SIG-M5 treated with dmso at 0.1 percent for 504 hours (cell line): ENCODE data around the gene MEAK7.

ENCODE experiments used
- DNase-seq: peaks from one replicate; lab custom pipeline; 2025; ENCODE audit not compliant: unreplicated experiment; lab: John Stamatoyannopoulos, UW

Gene MEAK7

DNA sequence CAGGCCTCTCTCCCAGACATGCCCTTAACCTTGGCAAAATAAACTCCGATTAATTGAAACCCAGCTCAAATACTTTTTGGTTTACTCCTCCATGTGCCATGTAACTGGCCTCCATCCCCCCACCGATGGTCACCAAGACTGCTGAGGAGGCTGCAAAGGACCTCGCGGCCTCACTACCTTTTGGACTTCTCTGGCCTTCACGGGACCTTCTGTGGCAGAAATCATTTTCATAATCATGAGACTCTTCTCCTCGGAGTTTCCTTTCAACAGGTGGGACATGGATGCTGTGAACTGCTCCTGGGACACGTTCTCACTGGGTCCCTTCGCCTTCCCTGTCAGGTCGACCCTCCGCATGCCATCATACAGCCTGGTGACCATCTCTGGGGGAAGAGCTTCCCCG lies 9.0 kb downstream of the MEAK7 start:
- DNase-seq, result no peak

DNA sequence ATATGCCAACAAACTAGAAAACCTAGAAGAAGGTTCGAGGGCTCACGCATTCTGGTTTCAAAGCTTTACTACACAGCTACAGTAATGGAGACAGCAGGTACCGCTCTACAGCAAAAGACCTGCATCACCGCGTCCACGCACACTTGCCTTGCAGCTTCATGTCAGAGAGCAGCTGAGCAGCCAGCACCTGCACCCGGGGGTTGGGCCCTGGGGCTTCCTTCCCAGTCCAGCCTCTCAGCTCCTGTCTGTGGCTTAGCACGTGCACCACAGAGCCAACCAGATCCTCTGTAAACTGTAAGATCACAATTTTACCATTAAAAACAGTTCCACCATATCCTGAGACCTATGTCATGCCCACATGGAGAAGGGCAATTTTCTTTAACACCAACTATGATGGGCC lies 15.3 kb downstream of the MEAK7 start:
- no peak for DNase-seq

- no peak for DNase-seq
These were observed 17.1 kb downstream of the MEAK7 start for GRCh38 chr16:84487358-84487757.

- DNase-seq, result no peak
These were observed 17.8 kb downstream of the MEAK7 start for GRCh38 chr16:84486551-84487235.

- no peak for DNase-seq
These were observed 18.3 kb downstream of the MEAK7 start for GRCh38 chr16:84486126-84486525.

GRCh38 chr16:84485255-84486010 lies 19.0 kb downstream of the MEAK7 start:
- DNase-seq, result no peak

GRCh38 chr16:84484579-84485254 lies 19.7 kb downstream of the MEAK7 start:
- peak; percentile 18 for DNase-seq

DNA sequence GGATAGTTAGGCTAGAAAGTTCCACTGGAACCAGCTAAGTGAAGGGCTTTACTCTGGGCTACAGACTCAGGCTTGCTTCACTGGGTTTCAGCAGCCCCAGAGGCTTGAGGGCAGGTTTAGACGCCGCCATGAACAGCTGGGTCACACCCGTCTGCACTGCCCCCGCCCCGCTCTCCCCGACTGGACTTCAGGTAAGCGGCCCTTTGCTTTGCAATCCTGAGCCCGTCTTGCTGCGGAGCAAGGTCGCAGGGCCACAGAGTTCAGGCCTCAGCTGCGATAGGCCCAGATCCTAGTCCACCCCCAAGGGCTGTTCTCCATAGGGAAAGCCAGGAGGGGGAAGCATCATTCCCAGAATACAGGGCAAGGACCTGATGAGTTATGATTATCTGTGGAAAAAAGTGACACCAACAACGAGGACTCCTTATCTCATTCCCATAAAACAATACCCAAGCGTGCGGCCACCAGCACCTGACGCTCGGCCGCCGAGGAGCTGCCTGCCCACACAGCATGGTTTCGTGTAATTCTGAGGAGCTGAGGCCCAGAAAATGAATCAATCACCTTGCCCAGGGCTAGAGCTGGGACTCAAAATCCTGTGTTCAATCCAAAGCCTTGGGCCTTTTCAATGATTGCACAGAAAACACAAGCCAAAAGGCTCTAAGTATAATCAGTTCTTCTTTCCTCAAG lies 20.4 kb downstream of the MEAK7 start:
- no peak for DNase-seq

DNA sequence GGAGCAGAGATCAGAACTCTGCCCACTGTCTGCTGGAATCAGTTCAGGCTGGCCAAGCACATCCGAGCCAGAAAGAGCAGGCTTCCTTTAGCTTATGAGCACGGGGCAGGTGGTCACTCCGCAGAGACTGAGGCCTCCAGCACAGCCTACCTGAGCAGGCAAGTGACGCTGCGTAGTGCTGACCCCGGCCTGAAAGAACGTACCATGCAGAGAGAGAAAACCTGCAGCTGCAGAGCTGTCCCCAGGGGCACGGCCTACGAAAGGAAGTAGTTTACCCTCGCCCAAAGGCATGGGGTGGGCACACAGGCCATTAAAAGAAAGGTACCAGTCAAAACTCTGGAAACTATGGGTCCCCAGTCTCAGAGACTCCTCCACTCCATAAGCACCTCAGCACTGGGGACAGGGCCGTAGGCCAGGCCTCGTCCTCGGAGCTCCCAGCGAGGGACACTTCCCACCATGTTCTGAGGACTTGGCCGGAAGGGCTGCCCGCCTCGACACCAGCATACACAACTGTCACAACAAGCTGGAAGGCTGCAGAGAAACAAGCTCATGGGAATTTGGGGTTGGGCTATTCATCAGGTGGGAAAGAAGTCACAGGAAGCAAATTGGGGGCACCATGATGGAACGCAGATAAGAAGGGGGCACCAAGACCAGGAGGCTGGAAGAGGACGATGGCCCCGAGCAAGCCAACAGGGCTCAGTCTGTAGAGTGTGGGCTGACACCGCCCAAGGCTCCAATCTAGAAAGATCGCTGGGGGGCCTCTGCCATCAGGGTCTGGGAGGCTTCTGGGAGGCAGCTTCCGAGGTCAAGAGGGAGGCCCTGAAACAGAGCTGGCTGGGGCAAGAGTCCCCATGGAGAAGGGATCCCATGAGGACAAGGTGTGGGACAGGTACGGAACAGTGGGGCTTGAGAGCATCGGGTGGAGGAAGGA lies 21.2 kb downstream of the MEAK7 start:
- DNase-seq, result no peak

- no peak for DNase-seq
These were observed 22.2 kb downstream of the MEAK7 start for GRCh38 chr16:84482001-84482891.

DNA sequence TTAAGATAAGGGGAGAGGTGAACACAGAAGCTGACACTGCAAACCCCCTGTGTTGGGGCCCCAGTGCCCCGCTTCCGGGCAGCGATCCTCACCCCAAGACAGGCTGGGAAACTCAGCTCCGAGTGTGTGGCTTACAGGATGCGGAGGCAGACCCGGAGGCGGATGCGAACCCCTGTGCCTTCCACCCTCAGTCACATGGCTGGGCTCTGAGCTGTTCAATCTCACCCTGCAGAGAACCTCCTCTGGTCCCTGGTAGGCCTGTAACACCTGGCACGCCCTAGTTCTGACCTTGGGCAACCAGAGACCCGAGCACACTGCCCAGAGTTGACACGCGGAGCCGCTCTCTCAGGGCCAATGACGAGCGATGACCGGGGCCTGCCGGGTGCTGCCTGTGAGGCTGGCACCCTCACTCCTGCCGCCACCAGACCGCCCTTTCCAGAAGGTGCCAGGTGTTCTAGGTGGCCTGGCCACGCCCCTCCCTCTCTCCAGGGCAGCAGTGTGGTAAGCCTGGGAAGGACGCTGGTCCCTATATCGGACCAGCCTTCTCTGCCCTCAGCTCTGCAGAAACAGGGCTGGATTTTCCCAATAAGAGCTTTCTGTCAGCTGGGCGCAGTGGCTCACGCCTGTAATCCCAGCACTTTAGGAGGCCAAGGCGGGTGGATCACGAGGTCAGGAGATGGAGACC lies 23.3 kb downstream of the MEAK7 start:
- DNase-seq, result no peak

- no peak for DNase-seq
These were observed 24.6 kb downstream of the MEAK7 start for GRCh38 chr16:84479716-84480450.

- no peak for DNase-seq
These were observed 26.1 kb downstream of the MEAK7 start for GRCh38 chr16:84478172-84478947.

- no peak for DNase-seq
These were observed 26.8 kb downstream of the MEAK7 start for GRCh38 chr16:84477661-84478060.

- no peak for DNase-seq
These were observed 28.1 kb downstream of the MEAK7 start for GRCh38 chr16:84476401-84476800.

DNA sequence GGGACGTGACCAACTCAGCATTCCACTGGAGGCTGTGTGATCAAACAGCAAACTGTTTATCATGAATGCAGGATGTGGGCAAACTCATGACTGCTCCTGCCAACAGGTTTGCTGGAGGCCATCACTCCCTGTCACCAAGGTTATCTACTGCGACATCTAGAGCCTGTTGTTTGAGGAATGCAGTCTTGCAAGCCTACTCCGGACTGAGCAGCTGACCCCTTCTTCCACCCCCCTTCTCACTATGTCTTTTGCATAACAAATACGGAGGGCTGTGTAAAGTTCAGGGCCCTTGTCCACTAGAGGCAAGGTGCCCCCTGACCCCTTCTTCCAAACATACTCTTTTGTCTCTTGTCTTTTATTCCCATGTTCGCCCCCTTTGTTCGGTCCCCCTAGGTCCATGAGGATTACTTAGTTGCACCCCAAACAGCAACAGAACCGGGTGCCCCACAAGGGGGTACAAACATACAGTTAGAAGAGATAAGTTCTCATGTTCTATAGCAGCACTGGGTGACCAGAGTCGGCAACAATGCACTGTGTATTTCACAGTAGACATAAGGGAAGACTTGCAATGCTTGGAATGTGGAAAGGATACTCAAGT lies 28.7 kb downstream of the MEAK7 start:
- peak; percentile 7 for DNase-seq

- no peak for DNase-seq
These were observed 32.5 kb downstream of the MEAK7 start for GRCh38 chr16:84471966-84472365.
